GM21381 (cell line): ENCODE results near the gene CLIP4.

ENCODE experiments used
- ATAC-seq: cut with Tn5 transposase; IDR thresholded peaks from one replicate; pipeline ENCODE4 v1.9.1; 2021; ENCODE audit warnings: mild to moderate bottlenecking, moderate library complexity; ENCODE audit not compliant: unreplicated experiment

CLIP4 gene

GRCh38 chr2:29186817-29187216 is 71.6 kb downstream of the CLIP4 start:
- no peak for ATAC-seq

DNA sequence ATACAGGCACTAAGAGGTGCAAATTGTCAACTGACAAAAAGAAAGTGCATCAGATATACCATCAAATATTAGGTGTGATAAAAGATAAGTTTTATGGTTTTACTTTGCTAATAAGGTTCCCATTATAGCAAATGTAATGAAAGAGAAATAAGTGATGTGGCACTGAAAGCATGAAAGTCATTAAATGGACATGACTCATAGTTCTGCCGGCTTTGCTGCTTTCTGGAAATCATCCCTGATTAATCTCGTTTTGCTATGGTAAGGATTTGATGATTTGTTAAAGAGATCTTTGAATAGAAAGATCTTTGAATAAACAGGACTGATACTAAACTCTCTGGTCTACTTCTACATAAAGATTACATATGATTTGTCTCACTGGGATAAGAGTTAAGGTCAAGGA is 72.7 kb downstream of the CLIP4 start:
- ATAC-seq: no peak

- no peak for ATAC-seq
Observed at GRCh38 chr2:29189052-29189451, 73.8 kb downstream of the CLIP4 start.

DNA sequence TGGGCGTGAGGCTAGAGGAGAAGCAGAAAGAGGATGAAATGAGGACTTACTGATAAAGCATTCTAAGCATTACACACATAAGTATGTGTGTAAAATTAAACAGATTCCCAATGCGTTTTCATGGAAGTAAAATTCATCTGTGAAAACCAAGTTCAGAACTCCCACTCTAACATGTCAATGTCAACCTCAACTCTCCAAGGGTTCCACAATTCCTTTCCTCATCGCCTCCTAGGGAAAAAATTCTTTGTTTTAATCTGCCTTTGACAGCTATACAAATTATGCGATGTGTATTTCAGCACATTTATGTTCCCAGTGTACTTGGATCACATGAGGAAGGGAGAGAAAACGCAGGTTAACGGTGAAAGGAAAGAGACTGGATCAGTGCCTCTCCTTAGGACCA is 76.6 kb downstream of the CLIP4 start:
- ATAC-seq: no peak

DNA sequence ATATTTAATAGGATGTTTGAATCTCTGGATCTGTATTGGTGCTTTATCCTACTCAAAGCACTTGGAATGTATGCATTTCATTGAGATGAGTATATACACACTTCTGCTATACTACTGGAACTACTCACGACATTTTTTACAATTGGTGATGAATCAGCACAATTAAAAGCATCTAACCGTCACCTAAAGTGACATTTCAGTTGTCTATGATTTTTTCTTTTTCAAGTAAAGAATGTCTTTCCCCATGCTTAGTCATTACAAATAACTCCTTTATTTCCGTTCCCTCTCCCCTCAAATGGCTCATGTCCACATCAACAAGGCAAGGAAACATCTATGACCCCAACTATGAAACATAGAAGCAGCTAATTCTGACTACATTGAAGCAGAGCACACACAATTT is 77.3 kb downstream of the CLIP4 start:
- no peak for ATAC-seq

DNA sequence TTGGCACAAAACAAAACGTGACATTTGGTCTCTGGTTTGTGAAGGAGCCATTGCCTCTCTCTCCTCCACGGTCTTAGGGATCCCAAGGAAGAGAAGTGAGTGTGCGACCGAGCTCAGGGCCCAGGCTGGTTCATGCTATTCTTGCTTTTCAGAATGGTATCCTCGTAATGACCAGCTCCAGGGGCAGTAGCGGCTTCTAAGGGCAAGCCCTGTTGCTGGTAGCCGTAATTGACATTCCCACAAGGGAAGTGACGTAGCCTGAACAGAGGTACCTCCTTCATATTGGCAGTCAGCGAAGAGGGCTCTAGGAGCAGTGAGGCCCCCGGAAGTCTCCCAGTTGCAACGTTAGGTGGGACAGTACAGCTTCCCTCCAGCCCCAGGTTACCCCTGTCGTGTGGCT is 77.9 kb downstream of the CLIP4 start:
- no peak for ATAC-seq

DNA sequence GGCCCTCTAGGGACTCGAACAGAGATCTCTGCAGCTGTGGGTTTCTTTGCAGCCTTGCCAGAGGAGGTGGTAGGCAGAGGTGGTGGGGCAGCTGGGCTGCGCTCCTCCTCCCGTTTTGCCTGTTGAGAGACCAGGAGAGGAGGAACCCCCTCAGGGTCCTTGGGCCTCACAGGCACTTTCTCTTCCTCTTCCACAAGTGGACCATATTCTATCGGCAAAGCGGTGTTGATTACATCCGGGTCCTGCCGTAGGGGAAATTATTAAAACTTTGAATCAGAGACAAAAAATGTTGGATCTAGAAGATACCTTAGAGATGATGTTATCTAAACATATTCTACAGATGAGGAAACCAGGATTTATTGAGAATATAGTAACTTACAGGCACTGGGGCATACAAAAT is 78.5 kb downstream of the CLIP4 start:
- no peak for ATAC-seq

DNA sequence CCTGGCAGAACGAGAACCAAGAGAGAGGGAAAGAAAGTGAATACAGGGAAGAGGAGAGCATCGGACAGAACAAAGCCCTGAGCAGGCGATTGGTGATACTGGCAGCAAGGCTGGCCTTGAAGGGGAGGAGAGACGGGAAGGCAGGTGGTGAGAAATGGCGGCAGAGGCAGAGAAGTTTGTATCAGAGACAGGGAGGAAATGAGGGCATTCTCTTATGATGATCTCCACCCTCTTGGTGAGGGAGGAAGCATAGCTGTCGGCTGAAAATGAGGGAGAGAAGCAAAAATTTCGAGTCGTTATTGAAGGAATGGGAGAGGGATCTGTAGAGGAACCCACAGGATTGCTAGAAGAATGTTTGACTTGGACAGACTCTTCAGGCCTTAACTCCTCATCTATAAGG is 80.6 kb downstream of the CLIP4 start:
- ATAC-seq: no peak

- ATAC-seq: no peak
Observed at GRCh38 chr2:29196792-29197788, 81.9 kb downstream of the CLIP4 start.

GRCh38 chr2:29201979-29202378 is 86.8 kb downstream of the CLIP4 start:
- no peak for ATAC-seq

GRCh38 chr2:29202819-29203495 is 87.7 kb downstream of the CLIP4 start:
- ATAC-seq: no peak

- ATAC-seq: no peak
Observed at GRCh38 chr2:29206941-29207340, 91.7 kb downstream of the CLIP4 start.

DNA sequence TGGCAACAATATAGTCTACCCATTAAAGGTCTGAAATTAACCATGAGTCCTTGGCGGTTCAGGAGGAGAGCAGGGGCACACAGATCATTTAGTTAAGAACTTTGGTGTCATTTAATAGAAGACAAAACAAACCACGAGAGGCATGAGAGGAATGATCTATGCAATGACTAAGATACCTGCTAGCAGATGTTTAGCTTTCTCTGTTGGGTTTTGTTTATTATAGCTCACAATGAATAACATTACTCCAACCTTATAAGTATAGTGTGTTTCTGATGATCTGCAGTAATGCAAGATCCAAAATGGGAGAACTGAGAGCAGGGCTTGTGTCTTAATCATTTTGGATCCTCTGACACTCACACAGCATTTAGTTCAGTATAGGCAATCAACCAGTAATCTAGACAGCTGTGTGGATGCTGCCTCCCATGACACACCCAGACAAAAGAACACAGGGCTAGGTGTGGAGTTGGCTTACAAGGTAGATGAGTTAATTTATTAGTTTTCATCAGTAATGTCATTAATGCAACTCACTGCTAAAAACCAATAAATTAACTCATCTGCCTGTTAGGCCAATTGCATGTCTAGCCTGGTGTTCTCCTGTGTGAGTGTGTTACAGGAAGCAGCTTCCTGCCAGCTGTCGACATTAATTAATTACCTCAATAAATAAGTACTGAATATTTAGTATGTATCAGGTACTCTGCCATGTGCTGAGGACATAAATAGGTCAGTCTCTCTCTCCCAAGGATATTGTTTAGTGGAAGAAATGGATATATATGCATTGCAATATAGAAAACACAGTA is 92.3 kb downstream of the CLIP4 start:
- no peak for ATAC-seq

GRCh38 chr2:29209551-29209950 is 94.3 kb downstream of the CLIP4 start:
- no peak for ATAC-seq

- ATAC-seq: no peak
Observed at GRCh38 chr2:29212009-29212408, 96.8 kb downstream of the CLIP4 start.

DNA sequence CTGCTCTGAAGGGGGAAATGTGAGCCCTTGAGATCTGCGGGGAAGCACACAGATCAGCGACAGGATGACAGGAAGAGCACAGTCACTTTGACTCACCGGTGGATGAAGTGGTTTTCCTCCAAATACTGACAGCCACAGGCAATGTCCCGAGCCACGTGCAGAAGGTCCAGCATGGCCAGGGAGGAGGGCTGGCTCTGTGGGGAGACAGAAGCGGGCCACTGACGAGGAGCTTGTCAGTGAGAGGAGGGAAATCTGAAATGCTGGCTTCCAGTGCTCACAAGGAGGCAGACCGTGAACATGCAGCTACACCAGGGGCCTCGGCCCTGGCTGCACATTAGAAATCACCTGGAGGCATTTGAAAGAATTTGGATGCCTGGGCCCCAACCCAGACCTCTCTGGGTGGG is 98.7 kb downstream of the CLIP4 start:
- ATAC-seq: no peak

DNA sequence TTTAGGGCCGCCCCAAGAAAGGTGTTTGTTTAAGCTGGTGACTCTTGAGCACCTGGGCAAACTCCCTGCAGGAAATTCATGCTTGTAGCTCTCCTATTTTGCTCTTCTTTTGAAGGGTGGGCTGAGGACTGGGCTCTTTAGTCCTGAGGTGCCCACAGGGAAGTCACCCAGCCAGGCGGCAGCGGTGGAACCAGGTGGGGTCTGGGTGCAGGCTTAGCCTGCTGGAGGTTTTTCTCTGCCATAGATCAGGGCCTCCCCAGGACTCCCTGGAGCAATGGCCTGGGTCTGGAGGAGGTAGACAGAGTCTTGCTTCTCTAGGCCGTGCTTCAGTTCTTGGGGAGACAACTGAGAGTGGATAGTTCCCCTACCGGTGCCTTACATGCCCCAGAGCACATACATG is 99.9 kb downstream of the CLIP4 start:
- ATAC-seq: no peak

GRCh38 chr2:29215739-29216608 is 100.8 kb downstream of the CLIP4 start:
- no peak for ATAC-seq

- no peak for ATAC-seq
Observed at GRCh38 chr2:29216609-29216909, 101.3 kb downstream of the CLIP4 start.

DNA sequence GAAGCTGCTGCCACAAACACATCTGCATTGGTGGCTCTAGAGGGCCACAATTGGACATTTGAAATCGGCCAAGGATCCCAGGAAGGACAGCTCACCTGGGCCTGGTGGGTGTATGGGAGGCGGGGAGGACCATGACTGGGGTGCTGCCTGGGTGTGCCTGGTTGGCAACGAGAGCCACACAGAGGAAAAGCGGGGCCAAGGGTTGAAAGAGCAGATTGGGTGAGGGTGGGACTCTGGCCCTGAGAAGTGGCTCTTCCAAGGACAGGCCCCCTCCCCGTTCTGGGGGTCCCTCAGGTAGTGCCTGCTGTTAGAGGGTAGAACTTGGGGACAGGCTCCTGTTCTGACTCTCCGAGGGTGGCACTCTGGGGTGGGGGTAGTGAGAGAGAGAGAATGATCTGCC is 102.9 kb downstream of the CLIP4 start:
- no peak for ATAC-seq
